GM23338 (cell line): ENCODE results near the gene CKM. TPM values are rescaled to one million over a fixed set of nuclear protein-coding genes. Genes with fewer than 3 reads are reported as not detected.

Source experiments
- ATAC-seq: fragments of 200-7000 bp; cut with Tn5 transposase; 3 replicates; pipeline ENCODE4 v1.9.1; 2020
- DNase-seq: peaks from one replicate; pipeline ENCODE4 v3.0.0-alpha.2; 2015; ENCODE audit warnings: low spot score
- H2AFZ ChIP-seq: fragments of 200-600 bp; sonication (generic); 2 replicates; pipeline ENCODE4 v1.8.0; 2016; ENCODE audit warnings: antibody characterized with exemption, mild to moderate bottlenecking, moderate library complexity
- H3F3A ChIP-seq: fragments of 200-600 bp; sonication (generic); replicated peaks from 2 replicates; pipeline ENCODE4 v1.8.0; 2017; ENCODE audit warnings: antibody characterized with exemption, mixed run types, low read depth
- H3K27ac ChIP-seq: fragments of 200-600 bp; sonication (generic); 2 replicates; pipeline ENCODE4 v1.6.1; 2016; ENCODE audit warnings: low read depth
- H3K27me3 ChIP-seq: fragments of 200-600 bp; sonication (generic); 2 replicates; pipeline ENCODE4 v1.8.0; 2016; ENCODE audit warnings: mild to moderate bottlenecking, mixed run types, moderate library complexity; ENCODE audit not compliant: insufficient read depth
- H3K36me3 ChIP-seq: fragments of 200-600 bp; sonication (generic); 2 replicates; pipeline ENCODE4 v1.8.0; 2016; ENCODE audit warnings: mild to moderate bottlenecking; ENCODE audit not compliant: insufficient read depth
- H3K4me1 ChIP-seq: fragments of 200-600 bp; sonication (generic); 2 replicates; pipeline ENCODE4 v1.8.0; 2016; ENCODE audit warnings: mild to moderate bottlenecking, moderate library complexity; ENCODE audit not compliant: insufficient read depth
- H3K4me2 ChIP-seq: fragments of 200-600 bp; sonication (generic); 2 replicates; pipeline ENCODE4 v1.7.1; 2017; ENCODE audit warnings: mixed run types
- H3K4me3 ChIP-seq: fragments of 200-600 bp; sonication (generic); 2 replicates; pipeline ENCODE4 v1.6.1; 2016; ENCODE audit warnings: mixed run types
- H3K79me2 ChIP-seq: fragments of 200-600 bp; sonication (generic); replicated peaks from 2 replicates; pipeline ENCODE4 v1.8.0; 2017; ENCODE audit warnings: mild to moderate bottlenecking; ENCODE audit not compliant: insufficient read depth
- H3K9me2 ChIP-seq: fragments of 200-600 bp; sonication (generic); 2 replicates; pipeline ENCODE4 v1.8.0; 2017; ENCODE audit not compliant: insufficient read depth
- H4K20me1 ChIP-seq: fragments of 200-600 bp; sonication (generic); replicated peaks from 2 replicates; pipeline ENCODE4 v1.8.0; 2017; ENCODE audit warnings: mild to moderate bottlenecking; ENCODE audit not compliant: insufficient read depth
- H3K27ac Mint-ChIP-seq: 2 replicates; pipeline ENCODE4 v1.8.0; 2020; ENCODE audit warnings: inconsistent platforms, mild to moderate bottlenecking, moderate library complexity, mixed read lengths
- H3K27me3 Mint-ChIP-seq: 3 replicates; pipeline ENCODE4 v1.8.0; 2022; ENCODE audit warnings: low read depth, mild to moderate bottlenecking, moderate library complexity, mixed read lengths, inconsistent platforms; ENCODE audit not compliant: insufficient read depth, poor library complexity
- H3K36me3 Mint-ChIP-seq: 3 replicates; pipeline ENCODE4 v1.8.0; 2021; ENCODE audit warnings: low read depth, mild to moderate bottlenecking, inconsistent platforms, moderate library complexity, mixed read lengths
- H3K4me1 Mint-ChIP-seq: 3 replicates; pipeline ENCODE4 v1.8.0; 2020; ENCODE audit warnings: mild to moderate bottlenecking, inconsistent platforms, mixed read lengths
- H3K4me3 Mint-ChIP-seq: 3 replicates; pipeline ENCODE4 v1.8.0; 2021; ENCODE audit warnings: moderate library complexity, mild to moderate bottlenecking, inconsistent platforms, mixed read lengths
- H3K9me3 Mint-ChIP-seq: 3 replicates; pipeline ENCODE4 v1.8.0; 2020; ENCODE audit warnings: moderate library complexity, mild to moderate bottlenecking, inconsistent platforms, mixed read lengths
- CREB1 ChIP-seq: fragments of 250-450 bp; sonication (Bioruptor Pico); IDR thresholded peaks from 2 replicates; pipeline ENCODE4 v1.5.0; 2020; ENCODE audit warnings: low read depth, mild to moderate bottlenecking, moderate library complexity
- ETS1 ChIP-seq: IDR thresholded peaks from 2 replicates; pipeline ENCODE4 v1.6.1; 2016; ENCODE audit warnings: antibody characterized with exemption
- EZH2phosphoT487 ChIP-seq: fragments of 200-600 bp; sonication (generic); IDR thresholded peaks from one replicate; pipeline ENCODE4 v1.8.1; 2018; ENCODE audit warnings: antibody characterized with exemption; ENCODE audit not compliant: unreplicated experiment
- JUNB ChIP-seq: IDR thresholded peaks from one replicate; pipeline ENCODE4 v1.6.1; 2016; ENCODE audit warnings: antibody characterized with exemption; ENCODE audit not compliant: unreplicated experiment
- polyA plus RNA-seq: library from polyadenylated mRNA; unstranded; fragments of >200 nt; fragmentation: Nextera tagmentation; extraction: Ambion mirVana; gene quantifications from 2 replicates; pipeline ENCODE4 v1.2.1, GENCODE V29; 2016
- total RNA-seq: library from RNA; depleted of rRNA; stranded (reverse); fragments of >200 nt; shearing (Covaris generic); gene quantifications from 2 replicates; pipeline ENCODE4 v1.2.3, GENCODE V29; 2014
- TF ChIP-seq, protein P1 (sequence below): IDR thresholded peaks from one replicate; pipeline ENCODE4 v1.6.1; 2018; ENCODE audit warnings: antibody characterized with exemption; ENCODE audit not compliant: unreplicated experiment

The CKM gene
- total and polyA plus RNA-seq, 2 experiments from 2014 or later: not detected

DNA sequence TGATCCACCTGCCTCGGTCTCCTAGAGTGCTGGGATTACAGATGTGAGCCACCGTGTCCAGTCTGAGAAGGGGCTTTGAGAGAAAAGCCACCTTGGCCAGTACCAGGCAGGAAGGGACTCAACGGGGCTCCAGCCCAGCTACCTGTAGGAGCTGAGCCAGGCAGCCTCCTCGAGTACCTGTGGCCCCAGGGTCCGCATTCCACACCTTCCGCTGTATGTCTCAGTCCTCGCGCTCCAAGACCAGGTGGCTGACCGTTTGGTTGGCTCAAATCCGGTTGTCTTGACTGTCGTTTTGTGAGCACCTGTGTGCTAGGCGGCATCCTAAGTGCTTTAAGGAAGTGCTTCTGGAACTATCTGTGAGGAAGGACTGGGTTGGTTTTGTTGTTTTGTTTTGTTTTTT, 55.4 kb downstream of the CKM start (continued):
- TF ChIP-seq, protein P1, sequence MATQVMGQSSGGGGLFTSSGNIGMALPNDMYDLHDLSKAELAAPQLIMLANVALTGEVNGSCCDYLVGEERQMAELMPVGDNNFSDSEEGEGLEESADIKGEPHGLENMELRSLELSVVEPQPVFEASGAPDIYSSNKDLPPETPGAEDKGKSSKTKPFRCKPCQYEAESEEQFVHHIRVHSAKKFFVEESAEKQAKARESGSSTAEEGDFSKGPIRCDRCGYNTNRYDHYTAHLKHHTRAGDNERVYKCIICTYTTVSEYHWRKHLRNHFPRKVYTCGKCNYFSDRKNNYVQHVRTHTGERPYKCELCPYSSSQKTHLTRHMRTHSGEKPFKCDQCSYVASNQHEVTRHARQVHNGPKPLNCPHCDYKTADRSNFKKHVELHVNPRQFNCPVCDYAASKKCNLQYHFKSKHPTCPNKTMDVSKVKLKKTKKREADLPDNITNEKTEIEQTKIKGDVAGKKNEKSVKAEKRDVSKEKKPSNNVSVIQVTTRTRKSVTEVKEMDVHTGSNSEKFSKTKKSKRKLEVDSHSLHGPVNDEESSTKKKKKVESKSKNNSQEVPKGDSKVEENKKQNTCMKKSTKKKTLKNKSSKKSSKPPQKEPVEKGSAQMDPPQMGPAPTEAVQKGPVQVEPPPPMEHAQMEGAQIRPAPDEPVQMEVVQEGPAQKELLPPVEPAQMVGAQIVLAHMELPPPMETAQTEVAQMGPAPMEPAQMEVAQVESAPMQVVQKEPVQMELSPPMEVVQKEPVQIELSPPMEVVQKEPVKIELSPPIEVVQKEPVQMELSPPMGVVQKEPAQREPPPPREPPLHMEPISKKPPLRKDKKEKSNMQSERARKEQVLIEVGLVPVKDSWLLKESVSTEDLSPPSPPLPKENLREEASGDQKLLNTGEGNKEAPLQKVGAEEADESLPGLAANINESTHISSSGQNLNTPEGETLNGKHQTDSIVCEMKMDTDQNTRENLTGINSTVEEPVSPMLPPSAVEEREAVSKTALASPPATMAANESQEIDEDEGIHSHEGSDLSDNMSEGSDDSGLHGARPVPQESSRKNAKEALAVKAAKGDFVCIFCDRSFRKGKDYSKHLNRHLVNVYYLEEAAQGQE: no peak

GRCh38 chr19:45265375-45265774, 57.3 kb downstream of the CKM start:
- TF ChIP-seq CREB1 (CRISPR knock-in tag) (no peak), EZH2phosphoT487 (no peak), JUNB (no peak)
- Histone ChIP-seq H3K4me2 (no peak overlapping the region), H3K36me3 (0 out of 2 replicates have a peak, but pooled peaks cover 4% of the 10 kb centered on the region), H3K27ac (no peak overlapping the region), H3F3A (no peaks in the 10 kb centered on the region), H3K27me3 (no peaks in the 10 kb centered on the region), H3K4me1 (no peaks in the 10 kb centered on the region), H3K79me2 (no peaks in the 10 kb centered on the region), H4K20me1 (no peaks in the 10 kb centered on the region; the same call in 1 of the 2 replicates), H3K4me3 (no peak overlapping the region), H2AFZ (no peak overlapping the region), H3K9me2 (no peaks in the 10 kb centered on the region)
- H3K4me3 Mint-ChIP-seq: no peak overlapping the region
- H3K27ac Mint-ChIP-seq: no peak overlapping the region
- H3K4me1 Mint-ChIP-seq: no peaks in the 10 kb centered on the region
- H3K9me3 Mint-ChIP-seq: no peaks in the 10 kb centered on the region; the same call in 2 of the 3 replicates
- ATAC-seq: no peak
- H3K27me3 Mint-ChIP-seq: peaks cover 7% of the 10 kb centered on the region
- H3K36me3 Mint-ChIP-seq: no peaks in the 10 kb centered on the region
- no peak for DNase-seq

DNA sequence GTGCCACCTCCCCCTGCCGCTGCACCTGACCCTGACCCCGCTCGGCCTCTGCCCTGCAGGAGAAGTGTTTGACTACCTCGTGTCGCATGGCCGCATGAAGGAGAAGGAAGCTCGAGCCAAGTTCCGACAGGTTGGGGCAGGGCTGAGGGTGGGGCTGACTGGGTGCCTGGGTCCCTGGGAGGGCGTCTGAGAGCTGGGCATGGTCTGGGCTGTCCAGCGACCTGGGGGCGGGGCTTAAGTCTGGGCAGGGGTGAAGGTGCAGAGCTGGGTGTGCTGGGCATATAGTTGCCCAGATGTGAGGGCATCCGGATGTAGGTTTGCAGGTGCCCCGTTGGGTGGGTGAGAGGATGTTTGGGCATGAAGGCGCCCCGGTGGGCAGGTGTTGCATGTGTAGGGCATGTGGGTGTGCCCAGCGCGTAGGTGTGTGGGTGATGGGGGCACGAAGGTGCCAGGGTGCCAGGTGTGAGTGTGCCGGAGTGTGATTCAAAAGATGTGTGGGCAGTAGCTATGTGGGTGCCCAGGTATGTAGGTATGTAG, 57.8 kb downstream of the CKM start:
- DNase-seq: no peak
- no peaks in the 10 kb centered on the region for H3K79me2 ChIP-seq
- TF ChIP-seq ETS1: no peak
- TF ChIP-seq, protein P1: no peak

More for the DNA sequence above, 57.8 kb downstream of the CKM start:
- Histone ChIP-seq H3F3A (no peaks in the 10 kb centered on the region), H3K9me2 (no peaks in the 10 kb centered on the region), H4K20me1 (no peaks in the 10 kb centered on the region; the same call in 1 of the 2 replicates), H3K4me1 (no peaks in the 10 kb centered on the region), H3K4me2 (no peak overlapping the region), H3K4me3 (no peak overlapping the region), H3K36me3 (0 out of 2 replicates have a peak, but pooled peaks cover 4% of the 10 kb centered on the region), H3K27ac (no peak overlapping the region), H3K27me3 (no peaks in the 10 kb centered on the region), H2AFZ (no peak overlapping the region)
- Mint-ChIP-seq H3K4me1 (no peaks in the 10 kb centered on the region), H3K36me3 (no peaks in the 10 kb centered on the region), H3K27ac (no peak overlapping the region), H3K9me3 (no peaks in the 10 kb centered on the region; the same call in 2 of the 3 replicates), H3K4me3 (no peak overlapping the region; the same call in 2 of the 3 replicates), H3K27me3 (peaks cover 7% of the 10 kb centered on the region)
- no peak for ATAC-seq
